ENCODE results near the gene TMED5.
"Not testable (repeated sequence)": the region's sequence is repeated elsewhere in the genome, so short reads cannot be mapped to it uniquely, and the experiment has no call there.

Gene TMED5

DNA sequence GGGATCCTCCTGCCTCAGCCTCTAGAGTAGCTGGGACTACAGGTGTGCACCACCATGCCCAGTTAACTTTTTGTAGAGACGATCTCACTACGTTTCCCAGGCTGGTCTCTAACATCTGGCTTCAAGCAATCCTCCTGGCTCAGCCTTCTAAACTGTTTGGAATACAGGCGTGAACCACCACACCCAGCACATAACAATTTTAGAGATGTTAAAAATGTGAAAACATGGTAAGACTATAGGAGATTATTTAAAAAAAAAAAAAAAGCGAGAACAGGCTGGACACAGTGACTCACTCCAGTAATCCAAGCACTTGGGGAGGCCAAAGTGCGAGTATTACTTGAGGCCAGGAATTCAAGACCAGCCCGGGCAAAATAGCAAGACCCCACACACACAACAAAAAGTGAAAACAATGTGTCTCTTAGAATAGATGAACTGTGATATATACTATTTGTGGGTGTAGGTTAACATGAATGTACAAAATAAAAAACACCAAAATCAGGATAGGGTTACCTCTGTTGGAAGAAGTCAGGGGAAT is 19.9 kb upstream of the TMED5 start:
- TF ChIP-seq POU2F2 (IDR thresholded peaks at IDR 0.05; ENCODE audit: low read depth, low read length) = no peak
- no peak for TF ChIP-seq TAF1 (IDR thresholded peaks at IDR 0.05; ENCODE audit: low read depth, low read length)
- no peak for TF ChIP-seq POLR2AphosphoS5 (IDR thresholded peaks at IDR 0.05; ENCODE audit: low read depth, low read length)
- TF ChIP-seq SPI1 (IDR thresholded peaks at IDR 0.05; ENCODE audit: low read depth, low read length) = no peak
- TF ChIP-seq PAX5 (IDR thresholded peaks at IDR 0.05; ENCODE audit: insufficient read depth, low read length, severe bottlenecking) = no peak
- no peak for TF ChIP-seq POLR2A (IDR thresholded peaks at IDR 0.05; ENCODE audit: low read depth, low read length)
- DNase-seq (ENCODE audit: insufficient read length, low spot score) (no peak), FAIRE-seq (no peak)

DNA sequence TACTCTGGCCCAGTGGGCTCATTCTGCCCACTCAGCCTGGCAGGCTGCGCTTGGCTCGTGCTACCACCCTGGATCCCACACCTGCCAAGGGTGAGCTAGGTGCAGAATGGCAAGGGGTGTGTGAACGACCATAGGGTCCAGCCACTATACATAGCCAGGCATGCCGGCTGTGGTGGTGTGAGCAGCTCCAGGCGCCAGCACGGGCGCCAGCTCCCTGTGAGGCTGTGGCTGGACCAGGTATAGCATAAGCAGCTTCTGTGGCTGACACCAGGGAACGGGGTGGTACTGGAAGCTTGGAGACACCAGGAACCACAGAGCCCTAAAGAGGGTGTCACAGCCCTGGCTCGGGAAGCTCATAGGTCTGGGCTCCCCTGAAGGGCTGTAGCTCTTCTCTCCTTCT is 18.9 kb upstream of the TMED5 start:
- FAIRE-seq (peak; percentile 43), DNase-seq (ENCODE audit: insufficient read length, low spot score) (no peak)
- TF ChIP-seq POLR2AphosphoS5 (IDR thresholded peaks at IDR 0.05; ENCODE audit: low read depth, low read length) = no peak
- TF ChIP-seq TAF1 (IDR thresholded peaks at IDR 0.05; ENCODE audit: low read depth, low read length) = no peak
- TF ChIP-seq SPI1 (IDR thresholded peaks at IDR 0.05; ENCODE audit: low read depth, low read length) = no peak
- TF ChIP-seq POU2F2 (IDR thresholded peaks at IDR 0.05; ENCODE audit: low read depth, low read length) = no peak
- no peak for TF ChIP-seq PAX5 (IDR thresholded peaks at IDR 0.05; ENCODE audit: insufficient read depth, low read length, severe bottlenecking)
- no peak for TF ChIP-seq POLR2A (IDR thresholded peaks at IDR 0.05; ENCODE audit: low read depth, low read length)

DNA sequence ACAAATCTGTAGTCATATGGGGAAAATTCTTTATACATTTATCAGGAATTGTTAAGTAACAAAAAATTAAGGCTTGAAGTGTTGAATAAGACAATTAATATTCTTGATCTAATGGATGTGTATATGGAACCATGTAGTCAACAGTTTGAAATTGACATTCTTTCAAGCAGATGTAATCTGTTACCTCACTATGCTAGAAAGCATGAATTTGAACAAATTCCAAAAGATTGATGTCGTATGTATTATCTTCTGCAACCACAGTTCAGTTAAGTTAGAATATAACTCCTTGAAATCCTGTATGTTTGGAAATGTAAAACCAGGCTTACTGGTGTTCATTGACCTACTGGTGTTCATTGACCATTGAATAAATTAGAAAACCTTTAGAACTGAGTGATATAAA is 16.4 kb upstream of the TMED5 start:
- no peak for FAIRE-seq
- no peak for TF ChIP-seq POU2F2 (IDR thresholded peaks at IDR 0.05; ENCODE audit: low read depth, low read length)
- no peak for TF ChIP-seq POLR2AphosphoS5 (IDR thresholded peaks at IDR 0.05; ENCODE audit: low read depth, low read length)
- no peak for TF ChIP-seq PAX5 (IDR thresholded peaks at IDR 0.05; ENCODE audit: insufficient read depth, low read length, severe bottlenecking)
- no peak for TF ChIP-seq SPI1 (IDR thresholded peaks at IDR 0.05; ENCODE audit: low read depth, low read length)
- no peak for TF ChIP-seq TAF1 (IDR thresholded peaks at IDR 0.05; ENCODE audit: low read depth, low read length)
- no peak for TF ChIP-seq POLR2A (IDR thresholded peaks at IDR 0.05; ENCODE audit: low read depth, low read length)
- no peak for DNase-seq (ENCODE audit: insufficient read length, low spot score)

DNA sequence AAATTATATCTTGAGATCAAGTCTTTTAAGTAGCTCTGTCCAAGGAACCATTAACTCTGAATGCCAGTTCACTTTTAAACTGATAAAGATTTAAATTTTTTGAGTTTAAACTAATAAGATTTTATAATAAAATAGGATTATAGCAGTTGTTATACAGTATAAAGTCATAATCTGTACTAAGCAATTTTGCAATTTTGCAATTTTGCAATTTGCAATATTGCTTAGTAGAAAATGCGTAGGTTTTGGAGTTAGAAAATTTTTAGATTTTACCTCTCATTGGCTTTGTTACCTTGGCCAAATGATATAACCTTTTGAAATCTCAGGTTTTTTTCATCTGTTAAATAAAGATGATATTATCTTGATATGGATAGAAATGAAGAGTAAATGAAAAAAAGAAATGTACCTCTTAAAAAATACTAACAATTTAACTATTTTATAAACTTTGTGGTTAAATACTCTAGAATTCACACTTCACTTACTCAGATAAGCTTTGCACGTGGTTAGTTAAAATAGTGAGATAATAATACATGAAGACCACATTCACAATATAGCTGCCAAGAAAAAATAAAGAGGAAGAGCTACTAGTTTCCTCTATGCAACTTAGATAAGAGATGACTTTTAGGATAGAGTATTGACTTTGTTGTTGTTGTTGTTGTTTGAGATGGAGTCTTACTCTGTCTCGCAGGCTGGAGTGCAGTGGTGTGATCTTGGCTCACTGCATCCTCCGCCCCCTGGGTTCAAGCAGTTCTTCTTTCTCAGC is 14.2 kb upstream of the TMED5 start:
- no peak for DNase-seq (ENCODE audit: insufficient read length, low spot score)
- no peak for FAIRE-seq
- TF ChIP-seq POLR2A (IDR thresholded peaks at IDR 0.05; ENCODE audit: low read depth, low read length) (no peak), SPI1 (IDR thresholded peaks at IDR 0.05; ENCODE audit: low read depth, low read length) (no peak), TAF1 (IDR thresholded peaks at IDR 0.05; ENCODE audit: low read depth, low read length) (no peak), POLR2AphosphoS5 (IDR thresholded peaks at IDR 0.05; ENCODE audit: low read depth, low read length) (no peak), POU2F2 (IDR thresholded peaks at IDR 0.05; ENCODE audit: low read depth, low read length) (no peak), PAX5 (IDR thresholded peaks at IDR 0.05; ENCODE audit: insufficient read depth, low read length, severe bottlenecking) (no peak)

DNA sequence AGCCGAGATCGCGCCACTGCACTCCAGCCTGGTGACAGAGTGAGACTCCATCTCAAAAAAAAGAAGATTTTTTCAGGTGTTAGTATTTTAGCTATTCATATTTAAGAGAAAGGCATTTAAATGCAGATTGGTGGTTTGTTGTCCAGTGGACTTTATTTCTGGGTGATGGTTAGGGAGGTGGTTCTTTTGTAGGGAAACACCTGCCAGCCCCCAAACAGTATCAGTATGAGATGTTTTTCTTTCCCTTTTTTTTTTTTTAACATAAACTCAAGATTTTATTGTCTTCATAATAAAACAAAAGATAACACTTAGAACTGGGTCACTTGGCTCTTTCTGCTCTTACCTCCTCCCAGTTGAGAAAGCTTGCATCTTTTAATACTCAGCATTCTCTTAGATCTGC is 10.2 kb upstream of the TMED5 start:
- FAIRE-seq = no peak
- DNase-seq (ENCODE audit: insufficient read length, low spot score) = no peak
- TF ChIP-seq PAX5 (IDR thresholded peaks at IDR 0.05; ENCODE audit: insufficient read depth, low read length, severe bottlenecking) = no peak
- TF ChIP-seq TAF1 (IDR thresholded peaks at IDR 0.05; ENCODE audit: low read depth, low read length) = no peak
- no peak for TF ChIP-seq POLR2AphosphoS5 (IDR thresholded peaks at IDR 0.05; ENCODE audit: low read depth, low read length)
- TF ChIP-seq SPI1 (IDR thresholded peaks at IDR 0.05; ENCODE audit: low read depth, low read length) = no peak
- TF ChIP-seq POU2F2 (IDR thresholded peaks at IDR 0.05; ENCODE audit: low read depth, low read length) = no peak
- TF ChIP-seq POLR2A (IDR thresholded peaks at IDR 0.05; ENCODE audit: low read depth, low read length) = no peak

DNA sequence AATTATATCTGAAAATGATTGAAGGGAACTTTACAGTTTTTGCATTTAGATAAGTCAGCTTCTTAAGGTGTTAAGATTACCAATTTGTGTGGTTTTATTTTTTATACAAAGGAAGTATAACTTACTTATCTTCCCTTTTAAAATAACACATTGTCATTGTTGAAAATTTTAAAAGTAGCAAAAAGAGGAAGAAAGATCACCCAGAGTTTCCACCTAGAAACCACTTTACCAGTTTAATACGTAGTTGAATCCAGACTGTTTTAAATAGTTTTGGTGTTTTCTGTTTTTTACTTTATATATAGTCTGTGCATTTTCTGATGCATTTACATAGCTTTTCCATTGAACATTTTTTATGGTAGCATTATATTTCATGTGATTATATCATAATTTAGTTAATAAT is 6.5 kb upstream of the TMED5 start:
- TF ChIP-seq SPI1 (IDR thresholded peaks at IDR 0.05; ENCODE audit: low read depth, low read length) = no peak
- no peak for TF ChIP-seq TAF1 (IDR thresholded peaks at IDR 0.05; ENCODE audit: low read depth, low read length)
- DNase-seq (ENCODE audit: insufficient read length, low spot score) (no peak), FAIRE-seq (no peak)

DNA sequence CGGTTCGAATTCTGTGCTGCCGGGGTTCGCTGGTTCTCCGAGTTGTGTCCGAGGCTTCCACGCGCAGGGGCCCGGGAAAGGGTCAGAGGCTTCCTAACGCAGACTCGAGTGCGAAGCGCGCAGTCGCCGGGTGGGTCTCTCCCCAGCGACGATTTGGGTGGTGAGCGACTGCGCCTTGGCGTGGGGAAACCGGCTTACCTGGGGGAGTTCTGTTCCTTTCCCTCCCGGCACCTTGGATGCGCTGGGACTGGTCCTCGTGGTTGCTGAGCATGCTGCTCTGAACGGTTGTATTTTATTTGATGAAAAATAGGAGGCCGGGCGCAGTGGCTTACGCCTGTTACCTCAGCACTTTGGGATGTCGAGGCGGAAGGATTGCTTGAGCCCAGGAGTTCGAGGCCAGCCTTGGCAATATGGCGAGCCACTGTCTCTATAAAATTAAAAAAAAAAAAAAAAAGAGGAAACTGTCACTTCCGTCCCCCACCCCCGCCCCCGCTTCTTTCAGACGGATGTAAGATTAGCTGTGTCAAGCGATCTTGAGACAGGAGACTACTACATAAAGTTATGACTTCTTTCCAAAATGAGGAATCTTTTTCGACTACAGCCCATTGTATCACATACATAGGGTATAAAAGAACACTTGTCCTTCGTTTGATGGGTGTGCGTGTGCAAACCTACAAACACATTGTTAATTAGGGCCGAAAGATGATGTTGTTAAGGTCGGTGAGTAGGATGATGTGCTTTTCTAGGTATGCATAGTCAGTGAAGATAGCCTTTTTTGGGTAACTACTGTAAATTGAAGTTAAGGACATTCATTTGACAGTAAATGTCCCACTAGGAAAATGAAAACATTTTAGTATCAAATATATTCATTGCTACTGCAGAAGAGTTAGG is 755 bp upstream of the TMED5 start, which contains the start of gene CCDC18:
CCDC18 (plus strand) TSS at position 2 of the 891 bp plus-strand sequence. CDS start 2,638 bp downstream, outside the sequence.
- DNase-seq (ENCODE audit: insufficient read length, low spot score) (peak; percentile 17), FAIRE-seq (no peak)
- TF ChIP-seq POU2F2 (IDR thresholded peaks at IDR 0.05; ENCODE audit: low read depth, low read length) (no peak), SPI1 (IDR thresholded peaks at IDR 0.05; ENCODE audit: low read depth, low read length) (peak; percentile 39; the same call in 1 of the 2 replicates)

DNA sequence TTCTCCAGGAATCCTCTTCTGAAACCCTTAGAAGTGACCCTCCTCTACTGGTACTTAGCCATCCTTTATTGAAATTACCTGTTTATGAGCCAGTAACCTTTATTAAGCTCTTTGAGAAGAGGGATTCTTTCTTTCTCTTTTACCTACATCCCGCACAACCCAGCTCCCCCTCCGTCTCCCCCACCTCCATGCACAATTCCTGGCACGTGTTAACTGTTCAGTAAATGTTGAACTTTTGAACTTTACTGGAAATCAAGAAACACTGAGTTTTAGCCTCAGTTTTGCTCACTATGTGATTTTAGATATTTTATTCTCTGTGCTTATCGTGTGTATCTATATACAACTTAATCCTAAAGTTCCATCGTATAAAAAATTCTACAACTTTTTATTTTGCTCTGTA is 1.8 kb downstream of the TMED5 start:
- DNase-seq (ENCODE audit: insufficient read length, low spot score) (no peak), FAIRE-seq (no peak)
- TF ChIP-seq POLR2A (IDR thresholded peaks at IDR 0.05; ENCODE audit: low read depth, low read length) (no peak), SPI1 (IDR thresholded peaks at IDR 0.05; ENCODE audit: low read depth, low read length) (no peak), PAX5 (IDR thresholded peaks at IDR 0.05; ENCODE audit: insufficient read depth, low read length, severe bottlenecking) (no peak), POU2F2 (IDR thresholded peaks at IDR 0.05; ENCODE audit: low read depth, low read length) (no peak), TAF1 (IDR thresholded peaks at IDR 0.05; ENCODE audit: low read depth, low read length) (no peak), POLR2AphosphoS5 (IDR thresholded peaks at IDR 0.05; ENCODE audit: low read depth, low read length) (no peak)

DNA sequence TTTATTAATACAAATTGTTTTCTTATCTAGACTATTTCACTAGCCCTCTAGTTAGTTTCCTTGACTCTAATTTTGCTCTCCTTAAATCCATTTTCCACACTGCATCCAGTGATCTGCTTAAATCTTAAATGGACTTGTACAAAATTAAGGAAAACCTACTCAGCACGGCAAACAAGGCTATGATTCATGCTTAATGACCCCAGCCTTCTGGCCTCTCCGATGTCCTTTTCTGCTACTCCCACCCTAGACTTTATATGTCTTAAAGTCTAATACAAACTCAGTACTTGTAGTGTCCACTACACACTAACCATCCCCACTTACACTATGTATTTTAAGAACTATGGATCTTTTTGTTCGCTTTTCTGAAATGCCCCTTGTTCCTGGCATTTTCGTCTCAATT is 2.2 kb downstream of the TMED5 start:
- FAIRE-seq = no peak
- DNase-seq (ENCODE audit: insufficient read length, low spot score) = no peak
- TF ChIP-seq SPI1 (IDR thresholded peaks at IDR 0.05; ENCODE audit: low read depth, low read length) = no peak

DNA sequence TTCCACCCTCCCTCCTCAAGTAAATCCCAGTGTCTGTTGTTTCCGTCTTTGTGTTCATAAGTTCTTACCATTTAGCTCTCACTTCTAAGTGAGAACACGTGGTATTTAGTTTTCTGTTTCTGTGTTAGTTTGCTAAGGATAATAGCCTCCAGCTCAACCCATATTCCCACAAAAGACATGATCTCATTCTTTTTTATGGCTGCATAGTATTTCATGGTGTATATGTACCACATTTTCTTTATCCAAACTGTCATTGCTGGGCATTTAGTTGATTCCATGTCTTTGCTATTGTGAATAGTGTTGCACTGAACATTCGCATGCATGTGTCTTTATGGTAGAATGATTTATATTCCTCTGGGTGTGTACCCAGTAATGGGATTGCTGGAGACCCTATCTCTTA is 5.6 kb downstream of the TMED5 start:
- DNase-seq (ENCODE audit: insufficient read length, low spot score); FAIRE-seq: not testable (repeated sequence)

All from GM12891 (cell line).